Testis (tissue), 2 donors: ENCODE results near the gene TTF1.

Experiments
- CTCF ChIP-seq, 3 experiments: fragments of 450-650 bp in 2 of 3; fragments of 200-600 bp in 1 of 3; sonication (generic) in 1 of 3; IDR thresholded peaks; one replicate each; pipeline ENCODE4 v1.5.1; 2016 to 2019; ENCODE audit warnings: antibody characterized with exemption in 3 of 3, mild to moderate bottlenecking in 2 of 3, moderate library complexity in 1 of 3
- POLR2A ChIP-seq: fragments of 450-650 bp; IDR thresholded peaks from one replicate; pipeline ENCODE4 v1.6.1; 2017; ENCODE audit warnings: antibody characterized with exemption, mild to moderate bottlenecking, moderate library complexity

- TF ChIP-seq CTCF (IDR thresholded peaks at IDR 0.05) = no peak
- TF ChIP-seq POLR2A = no peak
These were observed 42.6 kb downstream of the TTF1 start for GRCh38 chr9:132364068-132364467.
